Osteoblast (primary cell): Measurements from ENCODE around the gene COX7A2. TPM values are rescaled to one million over a fixed set of nuclear protein-coding genes. Genes with fewer than 3 reads are reported as not detected.

ENCODE experiments used
- DNase-seq: peaks from one replicate; pipeline ENCODE4 v3.0.0; 2011; ENCODE audit warnings: low spot score, mixed read lengths; ENCODE audit not compliant: insufficient read length; ENCODE audit errors: missing footprints
- H2AFZ ChIP-seq: 2 replicates; pipeline ENCODE4 v1.6.0; 2011; ENCODE audit warnings: mild to moderate bottlenecking, low read length
- H3K27ac ChIP-seq: 2 replicates; pipeline ENCODE4 v1.5.1; 2011; ENCODE audit warnings: mild to moderate bottlenecking, low read depth, low read length, moderate library complexity
- H3K27me3 ChIP-seq: 2 replicates; pipeline ENCODE4 v1.6.0; 2012; ENCODE audit warnings: mild to moderate bottlenecking, control low read depth, inconsistent platforms, low read length, moderate library complexity; ENCODE audit not compliant: insufficient read depth
- H3K36me3 ChIP-seq: 2 replicates; pipeline ENCODE4 v1.5.1; 2011; ENCODE audit warnings: mild to moderate bottlenecking, low read length, control low read depth, moderate library complexity; ENCODE audit not compliant: insufficient read depth
- H3K4me1 ChIP-seq: 2 replicates; pipeline ENCODE4 v1.5.1; 2011; ENCODE audit warnings: mild to moderate bottlenecking, low read length, control low read depth, moderate library complexity; ENCODE audit not compliant: insufficient read depth
- H3K4me2 ChIP-seq: 2 replicates; pipeline ENCODE4 v1.6.0; 2011; ENCODE audit warnings: mild to moderate bottlenecking, low read length; ENCODE audit not compliant: insufficient read depth
- H3K4me3 ChIP-seq: fragments of 200-600 bp; sonication (generic); 3 replicates; pipeline ENCODE4 v1.5.1; 2012; ENCODE audit warnings: mild to moderate bottlenecking, low read length, inconsistent platforms; ENCODE audit not compliant: insufficient read depth
- H3K79me2 ChIP-seq: 2 replicates; pipeline ENCODE4 v1.6.0; 2012; ENCODE audit warnings: mild to moderate bottlenecking, low read length, control low read depth, inconsistent platforms; ENCODE audit not compliant: insufficient read depth
- H3K9me3 ChIP-seq: 2 replicates; pipeline ENCODE4 v1.5.1; 2011; ENCODE audit warnings: low read depth, low read length, control low read depth
- H4K20me1 ChIP-seq: 2 replicates; pipeline ENCODE4 v1.6.0; 2012; ENCODE audit warnings: mild to moderate bottlenecking, low read length, control low read depth; ENCODE audit not compliant: insufficient read depth
- total RNA-seq: library from RNA; depleted of rRNA; stranded (reverse); fragments of >200 nt; gene quantifications from 2 replicates; pipeline ENCODE4 v1.2.3, GENCODE V29; 2012
- TF ChIP-seq, protein P1 (sequence below): IDR thresholded peaks from 2 replicates; pipeline ENCODE4 v1.5.1; 2011; ENCODE audit warnings: mild to moderate bottlenecking, low read depth, low read length, moderate library complexity; ENCODE audit errors: extremely low read depth

The COX7A2 gene
- total RNA-seq, 1 donor, result 72.0 TPM

GRCh38 chr6:75199889-75200288 is 43.7 kb downstream of the COX7A2 start:
- H3K4me2 ChIP-seq, result peak overlapping the region; percentile 94
- H3K4me1 ChIP-seq, result peaks cover 58% of the 10 kb centered on the region

DNA sequence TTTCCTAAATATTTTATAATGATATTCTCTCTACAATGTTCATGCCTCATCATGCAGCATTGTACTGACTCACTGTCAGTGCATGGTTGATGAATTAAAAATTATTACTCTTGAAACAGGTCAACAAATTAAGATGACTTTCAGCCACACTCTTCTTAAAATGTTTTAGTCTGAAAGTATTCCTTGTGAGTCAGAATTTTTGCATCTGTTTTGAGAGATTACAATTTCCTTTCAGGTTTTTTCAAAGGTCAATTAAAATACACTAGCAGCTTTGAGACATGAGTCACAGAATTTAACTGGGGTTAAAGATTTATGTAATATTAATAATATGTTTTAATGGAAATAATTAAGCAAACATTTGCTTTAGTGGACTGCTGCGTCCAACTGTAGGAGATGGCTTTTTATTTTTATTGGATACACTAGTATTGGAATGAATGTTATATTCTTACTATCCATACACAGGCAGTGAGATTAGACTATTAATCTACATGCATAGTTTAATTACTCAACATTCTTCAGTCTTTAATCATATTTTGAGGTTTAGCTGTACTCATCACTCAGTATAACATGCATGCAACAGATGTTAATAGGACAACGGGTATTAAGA is 47.4 kb downstream of the COX7A2 start:
- H3K4me2 ChIP-seq, result no peak overlapping the region
- H2AFZ ChIP-seq, result no peak overlapping the region
- H3K27me3 ChIP-seq, result no peaks in the 10 kb centered on the region
- peak; percentile 56 for DNase-seq
- H3K79me2 ChIP-seq, result peaks cover 22% of the 10 kb centered on the region
- peak overlapping the region; percentile 2 for H3K27ac ChIP-seq
- peaks cover 2% of the 10 kb centered on the region for H4K20me1 ChIP-seq
- H3K4me1 ChIP-seq, result peaks cover 30% of the 10 kb centered on the region
- H3K9me3 ChIP-seq, result no peaks in the 10 kb centered on the region
- no peak overlapping the region for H3K4me3 ChIP-seq
- TF ChIP-seq, protein P1, sequence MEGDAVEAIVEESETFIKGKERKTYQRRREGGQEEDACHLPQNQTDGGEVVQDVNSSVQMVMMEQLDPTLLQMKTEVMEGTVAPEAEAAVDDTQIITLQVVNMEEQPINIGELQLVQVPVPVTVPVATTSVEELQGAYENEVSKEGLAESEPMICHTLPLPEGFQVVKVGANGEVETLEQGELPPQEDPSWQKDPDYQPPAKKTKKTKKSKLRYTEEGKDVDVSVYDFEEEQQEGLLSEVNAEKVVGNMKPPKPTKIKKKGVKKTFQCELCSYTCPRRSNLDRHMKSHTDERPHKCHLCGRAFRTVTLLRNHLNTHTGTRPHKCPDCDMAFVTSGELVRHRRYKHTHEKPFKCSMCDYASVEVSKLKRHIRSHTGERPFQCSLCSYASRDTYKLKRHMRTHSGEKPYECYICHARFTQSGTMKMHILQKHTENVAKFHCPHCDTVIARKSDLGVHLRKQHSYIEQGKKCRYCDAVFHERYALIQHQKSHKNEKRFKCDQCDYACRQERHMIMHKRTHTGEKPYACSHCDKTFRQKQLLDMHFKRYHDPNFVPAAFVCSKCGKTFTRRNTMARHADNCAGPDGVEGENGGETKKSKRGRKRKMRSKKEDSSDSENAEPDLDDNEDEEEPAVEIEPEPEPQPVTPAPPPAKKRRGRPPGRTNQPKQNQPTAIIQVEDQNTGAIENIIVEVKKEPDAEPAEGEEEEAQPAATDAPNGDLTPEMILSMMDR, result no peak
- H3K36me3 ChIP-seq, result peaks cover 64% of the 10 kb centered on the region

More at GRCh38 chr6:75199889-75200288, 43.7 kb downstream of the COX7A2 start:
- Histone ChIP-seq H3K36me3 (peaks cover 51% of the 10 kb centered on the region), H3K4me3 (peak overlapping the region; percentile 12), H3K27ac (peak overlapping the region; percentile 98), H3K9me3 (no peaks in the 10 kb centered on the region), H4K20me1 (peaks cover 15% of the 10 kb centered on the region), H2AFZ (no peak overlapping the region), H3K79me2 (peaks cover 60% of the 10 kb centered on the region), H3K27me3 (no peaks in the 10 kb centered on the region)
- DNase-seq, result no peak
- TF ChIP-seq, protein P1, result no peak

DNA sequence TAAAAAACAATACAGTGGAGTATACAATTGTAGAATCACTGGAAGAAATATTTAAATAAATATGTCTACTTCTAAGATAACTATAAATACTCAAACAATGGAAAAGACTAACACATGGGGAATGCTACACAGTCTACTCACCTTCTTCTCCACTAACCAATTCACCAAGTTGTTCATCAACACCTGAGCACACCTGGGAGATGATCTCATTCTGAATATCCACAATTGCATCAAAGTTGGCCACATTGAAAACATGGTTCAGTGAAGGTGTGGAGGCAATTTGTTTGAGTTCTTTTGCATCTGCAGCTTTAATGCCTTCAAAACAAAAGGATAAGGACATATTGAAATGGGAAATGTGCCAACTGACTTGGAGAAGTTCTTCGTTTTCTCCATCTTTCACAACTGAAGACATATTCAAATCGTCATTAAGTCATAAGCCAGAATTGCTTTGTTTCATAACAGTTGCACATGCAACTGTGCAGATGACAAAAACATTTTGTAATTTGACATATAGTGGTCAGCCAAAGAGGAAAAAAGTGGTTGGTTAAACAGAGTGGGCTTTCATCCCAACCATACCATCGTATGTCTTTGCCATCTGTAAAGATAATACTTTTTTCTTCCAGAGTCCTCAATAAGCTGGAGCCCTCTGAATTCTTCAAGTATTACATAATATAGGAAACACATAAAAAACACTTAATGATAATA is 55.2 kb downstream of the COX7A2 start:
- TF ChIP-seq, protein P1, result no peak
- Histone ChIP-seq H3K4me2 (no peak overlapping the region), H3K36me3 (peaks cover 85% of the 10 kb centered on the region), H2AFZ (no peak overlapping the region), H3K27ac (no peak overlapping the region), H3K4me3 (no peak overlapping the region), H3K27me3 (no peaks in the 10 kb centered on the region), H3K4me1 (peaks cover 8% of the 10 kb centered on the region), H3K9me3 (no peaks in the 10 kb centered on the region), H3K79me2 (peaks cover 4% of the 10 kb centered on the region), H4K20me1 (no peaks in the 10 kb centered on the region)
- no peak for DNase-seq

Other genes starting within 250 kb of the COX7A2 start
- 1,393 and 1,591 TPM in 2 replicates for gene COL12A1, start 37.7 kb downstream of the COX7A2 start, total RNA-seq
- 126 and 128 TPM in 2 replicates for gene TMEM30A, start 41.0 kb upstream of the COX7A2 start, total RNA-seq
- under 0.01 and 0.29 TPM in 2 replicates for gene FILIP1, start 250.0 kb upstream of the COX7A2 start, total RNA-seq